HS-27A (cell line): ENCODE results near the gene EPB41L2.
A peak's percentile ranks its signal among the peaks of the same experiment; 100 is the strongest.
"Not testable (repeated sequence)": the region's sequence is repeated elsewhere in the genome, so short reads cannot be mapped to it uniquely, and the experiment has no call there.

ENCODE experiments used
- DNase-seq: peaks from one replicate; pipeline ENCODE4 v3.0.0-alpha.2; 2012; ENCODE audit warnings: low read depth, missing footprints

The EPB41L2 gene

GRCh38 chr6:131003488-131004386, 59.3 kb downstream of the EPB41L2 start:
- DNase-seq: no peak

GRCh38 chr6:131002661-131002980, 60.4 kb downstream of the EPB41L2 start:
- DNase-seq: no peak

GRCh38 chr6:131001945-131002660, 60.9 kb downstream of the EPB41L2 start:
- no peak for DNase-seq

- no peak for DNase-seq
These were observed 61.8 kb downstream of the EPB41L2 start for GRCh38 chr6:131001111-131001736.

DNA sequence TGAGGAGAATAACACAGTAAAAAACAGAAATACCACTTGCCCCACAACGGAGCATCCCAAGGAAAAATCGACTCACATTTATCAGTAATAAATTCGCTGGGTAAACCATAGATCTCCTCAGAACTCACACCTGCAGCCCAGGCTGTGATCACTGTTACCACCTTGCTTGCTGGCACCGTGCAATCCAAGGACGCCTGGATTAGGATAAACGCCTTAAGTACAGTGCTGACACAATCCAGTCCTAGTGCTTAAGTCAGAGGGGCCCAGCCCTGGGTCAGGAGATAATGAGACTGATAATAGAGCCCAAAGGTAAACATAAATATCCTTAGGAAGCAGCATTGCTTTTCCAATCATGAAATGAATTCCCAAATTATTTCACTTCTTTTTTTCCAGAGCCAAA, 62.5 kb downstream of the EPB41L2 start:
- no peak for DNase-seq

DNA sequence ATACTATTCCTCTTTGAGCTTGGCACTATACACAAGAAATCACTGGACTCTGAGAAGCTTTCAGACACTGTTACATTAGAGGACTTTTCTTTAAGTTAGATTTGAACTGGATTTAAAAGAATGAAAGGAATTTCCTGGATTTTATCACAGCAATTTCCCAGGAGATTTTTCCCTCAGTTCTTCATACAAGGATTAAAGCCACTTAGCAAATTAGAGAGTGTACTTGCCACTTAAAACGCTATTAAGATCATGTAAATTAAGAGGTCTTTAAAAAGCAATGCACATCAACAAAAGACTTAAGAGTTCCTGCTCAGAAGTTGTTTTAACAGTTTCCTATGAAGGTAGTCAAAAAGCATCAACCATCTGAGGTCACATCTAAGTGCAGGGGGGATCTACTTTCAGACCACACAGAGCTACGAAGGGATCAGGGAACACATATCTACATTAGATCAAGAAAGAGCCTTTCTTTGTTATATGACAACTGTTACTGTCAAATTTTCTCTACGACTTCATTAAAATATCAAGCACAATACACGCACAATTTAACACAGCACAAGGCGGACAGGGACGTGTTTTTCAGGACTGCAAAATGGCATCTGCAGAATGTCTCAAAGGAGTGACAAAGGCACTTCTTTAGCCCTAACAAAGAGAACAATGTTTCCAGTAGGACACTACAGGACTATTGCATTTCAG, 65.8 kb downstream of the EPB41L2 start:
- DNase-seq: peak; percentile 36

DNA sequence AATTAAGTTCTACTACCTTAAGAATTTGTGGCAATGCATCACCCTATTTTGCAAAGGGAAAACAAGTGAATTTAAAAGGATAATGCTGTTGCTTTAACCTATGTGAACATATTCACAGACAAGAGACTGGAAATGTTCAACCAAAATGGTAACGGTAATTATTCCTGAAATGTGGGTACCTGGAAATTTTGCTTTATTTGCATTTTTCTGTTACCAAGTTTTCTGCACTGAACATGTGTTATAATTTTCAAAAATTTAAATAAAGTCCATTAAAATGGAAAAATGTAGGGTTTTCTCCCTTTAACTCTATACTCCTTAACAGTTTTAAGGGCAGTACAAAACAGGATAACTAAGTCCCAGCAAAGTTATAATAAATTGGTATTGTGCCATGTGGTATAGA, 66.4 kb downstream of the EPB41L2 start:
- DNase-seq: no peak

DNA sequence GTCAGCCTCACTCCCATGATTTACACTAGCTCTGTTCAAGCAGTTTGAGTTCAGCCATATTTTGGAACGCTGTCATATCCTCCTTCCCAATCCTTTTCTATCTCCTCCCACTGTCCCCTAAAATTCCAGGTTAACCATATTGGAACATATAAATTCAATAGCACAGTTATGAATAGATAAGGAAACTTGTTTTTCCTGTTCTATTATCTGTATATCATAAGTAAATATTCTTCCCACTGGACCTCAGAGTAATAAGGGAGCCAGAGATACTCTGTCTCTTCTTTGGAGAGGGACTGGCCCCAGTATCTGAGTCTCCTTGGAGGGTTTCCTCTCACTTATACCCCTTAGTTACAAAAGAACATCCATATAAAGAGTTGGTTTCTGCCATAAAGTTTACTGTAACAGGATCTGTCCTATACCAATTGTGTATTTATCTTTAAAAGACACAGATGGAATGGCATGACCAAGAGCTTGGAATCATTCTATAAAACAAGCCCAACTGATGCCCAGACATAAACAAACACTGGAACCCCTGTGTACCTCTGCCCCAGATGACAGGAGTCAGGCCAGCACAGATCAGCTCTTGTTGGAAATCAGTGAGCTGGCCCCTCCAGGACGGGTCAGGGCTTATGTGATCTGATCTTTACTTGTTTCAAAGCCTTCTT, 67.1 kb downstream of the EPB41L2 start:
- no peak for DNase-seq

- no peak for DNase-seq
These were observed 68.5 kb downstream of the EPB41L2 start for GRCh38 chr6:130994319-130995097.

GRCh38 chr6:130993292-130993765, 69.7 kb downstream of the EPB41L2 start:
- DNase-seq: no peak

GRCh38 chr6:130991422-130992137, 71.5 kb downstream of the EPB41L2 start:
- DNase-seq: no peak

- DNase-seq: not testable (repeated sequence)
These were observed 75.5 kb downstream of the EPB41L2 start for GRCh38 chr6:130987539-130987938.

DNA sequence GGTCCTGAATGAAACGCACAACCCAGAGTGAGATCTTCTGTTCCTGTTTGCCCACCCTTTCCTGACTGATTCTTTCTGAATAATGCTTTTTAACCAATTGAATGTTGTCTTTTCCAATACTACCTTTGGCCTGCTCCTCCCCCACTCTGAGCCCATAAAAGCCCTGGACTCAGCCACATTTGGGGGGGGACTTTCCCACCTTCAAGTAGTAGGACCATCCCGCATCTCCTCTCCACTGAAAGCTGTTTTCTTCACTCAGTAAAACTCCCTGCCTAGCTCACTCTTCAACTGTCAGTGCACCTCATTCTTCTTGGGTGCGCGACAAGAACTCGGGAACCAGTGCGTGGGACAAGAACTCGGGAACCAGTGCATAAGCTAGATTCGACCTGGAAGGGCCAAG, 77.9 kb downstream of the EPB41L2 start:
- no peak for DNase-seq

GRCh38 chr6:130982941-130983456, 80.0 kb downstream of the EPB41L2 start:
- no peak for DNase-seq

DNA sequence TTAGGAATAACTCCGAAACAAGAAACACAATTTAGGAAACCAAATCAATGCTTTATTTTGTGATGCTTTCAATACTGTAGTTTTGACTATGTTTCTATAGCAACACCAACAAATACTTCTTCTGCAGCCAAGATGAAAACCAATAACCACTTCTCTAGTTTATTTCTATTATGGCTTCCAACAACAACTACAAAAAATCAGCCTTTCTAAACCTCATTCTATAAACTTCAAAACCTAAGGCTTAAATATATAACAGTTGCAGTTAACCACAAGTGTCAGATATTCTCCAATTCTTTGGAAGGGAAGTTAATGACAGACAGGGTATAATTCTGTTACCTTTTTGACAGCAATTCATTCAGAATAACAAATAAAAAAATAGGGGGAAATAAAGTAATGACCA, 80.9 kb downstream of the EPB41L2 start:
- no peak for DNase-seq

DNA sequence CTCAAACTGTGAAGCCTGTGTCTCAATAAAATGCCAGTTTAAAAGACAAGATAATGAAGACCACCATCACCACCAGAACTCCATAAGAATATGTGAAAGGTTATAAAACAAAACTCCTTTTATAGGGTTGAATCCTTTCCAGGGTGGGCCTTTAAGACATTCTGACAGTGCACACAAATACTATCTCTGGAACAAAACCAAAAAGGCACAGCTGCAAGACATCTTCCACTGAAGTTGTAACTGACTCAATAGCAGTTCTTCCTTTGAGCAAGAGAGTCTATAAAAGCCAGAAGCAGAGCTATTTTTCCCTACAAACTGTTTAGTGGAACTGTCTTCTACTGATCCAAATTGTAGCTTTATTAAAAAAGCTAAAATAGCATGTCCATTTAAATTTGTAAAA, 81.6 kb downstream of the EPB41L2 start:
- no peak for DNase-seq

DNA sequence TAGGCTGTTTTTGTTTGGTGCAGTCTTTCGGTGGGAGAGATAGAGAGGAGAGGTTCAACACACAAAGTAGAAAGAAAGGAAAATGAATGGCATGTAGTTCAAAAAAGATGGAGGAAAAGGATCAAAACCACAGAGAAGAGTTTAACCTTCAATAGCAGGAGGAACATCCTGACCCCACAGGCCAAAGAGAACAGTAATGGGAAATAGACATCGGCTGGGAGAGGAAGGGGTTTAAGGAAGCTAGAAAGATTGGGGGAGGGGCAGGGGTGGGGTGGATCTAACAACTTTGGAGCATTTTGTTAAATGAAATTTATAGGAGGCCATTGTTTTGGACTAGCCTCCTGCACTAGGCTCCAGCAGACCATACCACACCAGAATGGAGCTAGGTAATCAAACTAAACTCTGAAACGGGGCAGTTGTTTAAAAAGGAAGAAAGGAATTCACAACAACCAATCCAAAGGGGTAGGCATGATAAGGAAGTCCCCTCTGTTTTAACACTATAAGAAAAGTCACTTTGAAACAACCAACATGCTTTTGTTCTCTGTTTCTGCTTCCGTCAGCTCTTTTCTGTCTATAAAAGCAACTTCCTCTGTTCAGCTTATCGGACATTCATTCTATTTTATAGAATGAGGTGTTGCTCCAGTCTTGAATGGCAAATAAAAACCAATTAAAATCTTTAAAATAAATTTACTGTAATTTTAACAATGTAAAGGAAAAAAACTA, 82.6 kb downstream of the EPB41L2 start:
- DNase-seq: no peak

DNA sequence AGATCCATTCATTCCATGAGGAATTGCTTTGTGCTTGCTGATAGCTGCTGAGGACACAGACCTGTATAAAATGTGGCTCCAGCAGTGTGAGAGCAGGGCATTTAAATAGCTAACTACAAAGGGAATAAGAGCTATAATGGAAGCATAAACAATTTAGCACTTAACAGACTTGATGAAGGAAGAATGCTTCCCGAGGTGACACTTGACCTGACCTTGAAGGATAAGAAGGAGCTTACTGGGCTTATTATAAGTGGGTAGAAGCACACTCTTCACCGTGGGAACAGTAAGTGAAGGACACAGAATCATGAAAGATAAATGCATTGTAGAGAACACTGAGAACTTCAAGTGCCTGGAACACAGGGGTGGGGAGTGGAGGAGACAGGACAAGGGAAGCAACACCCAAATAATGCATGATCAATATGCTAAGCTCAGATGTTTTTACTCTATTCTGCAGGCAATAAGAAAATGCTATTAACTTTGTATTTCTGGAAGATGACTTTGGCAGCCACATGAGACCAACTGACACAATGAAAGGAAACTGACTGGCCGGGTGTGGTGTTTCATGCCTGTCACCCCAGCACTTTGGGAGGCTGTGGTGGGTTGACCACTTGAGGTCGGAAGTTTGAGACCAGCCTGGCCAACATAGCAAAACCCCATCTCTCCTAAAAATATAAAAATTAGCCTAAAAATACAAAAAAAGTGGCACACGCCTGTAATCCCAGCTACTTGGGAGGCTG, 84.2 kb downstream of the EPB41L2 start:
- DNase-seq: no peak

DNA sequence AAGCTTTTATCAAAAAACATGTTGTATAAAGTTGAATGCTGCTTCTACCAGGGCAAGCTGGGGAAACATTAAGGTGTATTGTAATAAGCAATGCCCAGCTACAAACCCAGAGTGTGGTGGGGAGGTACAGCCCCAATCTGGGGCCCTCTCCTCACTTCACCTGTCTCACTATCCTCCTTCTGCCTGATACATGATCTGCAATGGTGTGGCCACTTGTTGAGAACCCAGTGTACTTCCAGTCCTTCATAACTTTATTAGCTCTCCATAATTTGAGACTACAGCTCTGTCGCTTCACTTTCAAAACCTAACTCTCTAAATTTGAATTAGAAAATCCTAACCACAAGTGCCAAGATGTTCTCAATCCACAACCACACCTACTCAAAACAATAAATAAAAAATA, 84.9 kb downstream of the EPB41L2 start:
- DNase-seq: no peak
